Stomach (tissue), 9 donors: ENCODE measurements around the gene ARRDC3. TPM values are rescaled to one million over a fixed set of nuclear protein-coding genes. Genes with fewer than 3 reads are reported as not detected.

Source experiments
- DNase-seq, 2 donors: peaks; one replicate each; pipeline versions ENCODE4 v3.0.0 to v3.0.0-alpha.2; 2013 to 2019
- H3K27ac ChIP-seq, 5 donors: fragments of 200-600 bp in 4 of 5; sonication (generic) in 4 of 5; one replicate each; pipeline ENCODE4 v1.5.1; 2013 to 2019; ENCODE audit warnings: mild to moderate bottlenecking in 1 of 5, moderate library complexity in 1 of 5
- H3K27me3 ChIP-seq, 3 donors: fragments of 200-600 bp; sonication (generic); one replicate each; pipeline ENCODE4 v1.5.1; 2017 to 2019; ENCODE audit warnings: mixed run types in 1 of 3
- H3K36me3 ChIP-seq, 4 donors: fragments of 200-600 bp; sonication (generic); 1 replicate in 3 of 4; 2 replicates in 1 of 4; pipeline ENCODE4 v1.5.1; 2016 to 2019
- H3K4me1 ChIP-seq, 4 donors: fragments of 200-600 bp; sonication (generic); one replicate each; pipeline ENCODE4 v1.5.1; 2016 to 2019
- H3K4me3 ChIP-seq, 4 donors: fragments of 200-600 bp; sonication (generic) in 3 of 4; one replicate each; pipeline ENCODE4 v1.5.1; 2016 to 2019; ENCODE audit warnings: mild to moderate bottlenecking in 1 of 4
- H3K9me3 ChIP-seq, 4 donors: fragments of 200-600 bp; sonication (generic); one replicate each; pipeline ENCODE4 v1.5.1; 2016 to 2019
- EP300 ChIP-seq: sonication (generic); formaldehyde crosslinking; IDR thresholded peaks from one replicate; pipeline ENCODE4 v1.6.1; 2017; ENCODE audit warnings: antibody characterized with exemption
- POLR2A ChIP-seq, 4 donors: fragments of 450-650 bp; IDR thresholded peaks; one replicate each; pipeline ENCODE4 v1.6.1; 2016; ENCODE audit warnings: antibody characterized with exemption in 4 of 4, control low read depth in 2 of 4, mild to moderate bottlenecking in 1 of 4, moderate library complexity in 1 of 4
- POLR2AphosphoS5 ChIP-seq, 3 donors: sonication (generic); formaldehyde crosslinking; IDR thresholded peaks; one replicate each; pipeline ENCODE4 v1.6.1; 2016; ENCODE audit warnings: antibody characterized with exemption in 3 of 3
- WGBS, 5 donors: extraction: QIAGEN DNeasy Blood & Tissue Kit in 3 of 5; methylation state at CpG; one replicate each; pipeline versions ENCODE4 v1.1.5 to v1.1.7; 2013 to 2018; 5-methylcytosine and 5-hydroxymethylcytosine counted together
- intact Hi-C: fragments of 100-400 bp; cut with DNase I; formaldehyde crosslinking; loops from one replicate; pipeline ENCODE4 v1.15.1; 2023; ENCODE audit warnings: low total_unique reads
- polyA plus RNA-seq, 3 donors: library from polyadenylated mRNA; stranded (reverse); fragments of 200-250 nt; gene quantifications; one replicate each; pipeline ENCODE4 v1.2.3, GENCODE V29; 2013
- total RNA-seq, 5 donors: library from RNA; depleted of rRNA; stranded (reverse); fragments of >200 nt; gene quantifications; one replicate each; pipeline versions ENCODE4 v1.1.0 to v1.2.3, GENCODE V29; 2014 to 2016
- TF ChIP-seq, protein P1 (sequence below), 7 experiments: fragments of 450-650 bp in 4 of 7; fragments of 200-600 bp in 3 of 7; sonication (generic) in 3 of 7; IDR thresholded peaks; one replicate each; pipeline ENCODE4 v1.5.1; 2016 to 2019; ENCODE audit warnings: antibody characterized with exemption in 7 of 7, control low read depth in 2 of 7, mild to moderate bottlenecking in 1 of 7
- donor health status: healthy with polysubstance abuse.
- donor health status: Bipolar disorder and iron deficiency.
- donor health status: healthy.

Gene ARRDC3
- total and polyA plus RNA-seq, 8 donors = 8.7 to 188 (median 28.5) TPM

DNA sequence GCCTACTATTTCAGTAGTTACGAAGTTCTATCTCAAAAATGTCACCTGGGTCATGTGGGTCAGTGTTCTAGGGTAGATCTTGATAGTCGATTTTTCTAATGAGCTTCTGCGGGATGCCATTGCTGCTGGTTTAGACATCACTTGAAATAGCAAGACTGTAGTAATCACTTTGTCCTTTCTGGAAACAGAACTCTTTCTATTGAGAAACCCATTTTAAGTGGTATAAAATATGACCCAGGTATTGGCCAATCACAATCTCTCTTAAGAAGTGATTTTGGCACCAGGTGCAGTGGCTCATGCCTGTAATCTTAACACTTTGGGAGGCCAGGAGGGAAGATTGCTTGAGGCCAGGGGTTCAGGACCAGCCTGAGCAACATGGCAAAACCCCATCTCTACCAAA, 17.6 kb downstream of the ARRDC3 start:
- DNase-seq = no peak
- 81 to 90% (median 83%) methylated on average over 3 of the region's 3 CpGs for WGBS, 5 donors

DNA sequence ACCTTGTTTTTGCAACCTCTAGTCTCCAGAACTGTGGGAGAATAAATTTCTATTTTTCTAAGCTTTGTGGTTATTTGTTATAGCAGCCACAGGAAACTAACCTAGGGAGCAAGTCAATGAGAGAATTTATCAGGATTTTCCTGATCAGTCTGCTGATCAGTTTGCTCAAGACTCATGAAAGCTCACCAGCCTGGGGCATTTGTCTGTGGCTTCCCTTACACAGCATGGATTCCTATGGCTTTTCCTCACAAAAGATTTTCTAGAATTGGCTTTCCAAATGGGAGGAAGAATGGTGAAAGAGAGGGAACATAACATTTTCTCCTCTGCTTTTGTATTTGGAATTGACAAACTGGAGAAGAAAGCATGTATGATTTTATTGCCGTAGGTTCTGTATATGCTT, 20.2 kb downstream of the ARRDC3 start:
- TF ChIP-seq EP300 (no peak), POLR2A (IDR thresholded peaks at IDR 0.05) (no peak), POLR2AphosphoS5 (IDR thresholded peaks at IDR 0.05) (no peak)
- TF ChIP-seq, protein P1, sequence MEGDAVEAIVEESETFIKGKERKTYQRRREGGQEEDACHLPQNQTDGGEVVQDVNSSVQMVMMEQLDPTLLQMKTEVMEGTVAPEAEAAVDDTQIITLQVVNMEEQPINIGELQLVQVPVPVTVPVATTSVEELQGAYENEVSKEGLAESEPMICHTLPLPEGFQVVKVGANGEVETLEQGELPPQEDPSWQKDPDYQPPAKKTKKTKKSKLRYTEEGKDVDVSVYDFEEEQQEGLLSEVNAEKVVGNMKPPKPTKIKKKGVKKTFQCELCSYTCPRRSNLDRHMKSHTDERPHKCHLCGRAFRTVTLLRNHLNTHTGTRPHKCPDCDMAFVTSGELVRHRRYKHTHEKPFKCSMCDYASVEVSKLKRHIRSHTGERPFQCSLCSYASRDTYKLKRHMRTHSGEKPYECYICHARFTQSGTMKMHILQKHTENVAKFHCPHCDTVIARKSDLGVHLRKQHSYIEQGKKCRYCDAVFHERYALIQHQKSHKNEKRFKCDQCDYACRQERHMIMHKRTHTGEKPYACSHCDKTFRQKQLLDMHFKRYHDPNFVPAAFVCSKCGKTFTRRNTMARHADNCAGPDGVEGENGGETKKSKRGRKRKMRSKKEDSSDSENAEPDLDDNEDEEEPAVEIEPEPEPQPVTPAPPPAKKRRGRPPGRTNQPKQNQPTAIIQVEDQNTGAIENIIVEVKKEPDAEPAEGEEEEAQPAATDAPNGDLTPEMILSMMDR (IDR thresholded peaks at IDR 0.05) = no peak
- intact Hi-C loops = no loop called here
- H3K9me3 ChIP-seq = no peaks in the 10 kb centered on the region
- H3K27ac ChIP-seq = no peak overlapping the region
- H3K36me3 ChIP-seq = peaks cover 0 to 12% (median 10%) of the 10 kb centered on the region in 4 donors
- WGBS, 5 donors = 83 to 88% (median 86%) methylated on average over 1 of the region's 1 CpG
- no peak for DNase-seq
- H3K27me3 ChIP-seq = no peaks in the 10 kb centered on the region
- H3K4me1 ChIP-seq = peaks cover 0 to 3% (median under 1%) of the 10 kb centered on the region in 4 donors
- no peak overlapping the region for H3K4me3 ChIP-seq

More for the DNA sequence above, 17.6 kb downstream of the ARRDC3 start:
- intact Hi-C loops = no loop called here
- H3K4me1 ChIP-seq = peaks cover 0 to 16% (median 7%) of the 10 kb centered on the region in 4 donors
- H3K27me3 ChIP-seq = no peaks in the 10 kb centered on the region
- H3K9me3 ChIP-seq = no peaks in the 10 kb centered on the region
- TF ChIP-seq EP300 (no peak), POLR2AphosphoS5 (IDR thresholded peaks at IDR 0.05) (no peak), POLR2A (IDR thresholded peaks at IDR 0.05) (no peak)
- TF ChIP-seq, protein P1 (IDR thresholded peaks at IDR 0.05) = no peak
- H3K4me3 ChIP-seq = no peak overlapping the region
- H3K36me3 ChIP-seq = peaks cover 14 to 38% (median 34%) of the 10 kb centered on the region in 4 donors
- no peak overlapping the region for H3K27ac ChIP-seq

DNA sequence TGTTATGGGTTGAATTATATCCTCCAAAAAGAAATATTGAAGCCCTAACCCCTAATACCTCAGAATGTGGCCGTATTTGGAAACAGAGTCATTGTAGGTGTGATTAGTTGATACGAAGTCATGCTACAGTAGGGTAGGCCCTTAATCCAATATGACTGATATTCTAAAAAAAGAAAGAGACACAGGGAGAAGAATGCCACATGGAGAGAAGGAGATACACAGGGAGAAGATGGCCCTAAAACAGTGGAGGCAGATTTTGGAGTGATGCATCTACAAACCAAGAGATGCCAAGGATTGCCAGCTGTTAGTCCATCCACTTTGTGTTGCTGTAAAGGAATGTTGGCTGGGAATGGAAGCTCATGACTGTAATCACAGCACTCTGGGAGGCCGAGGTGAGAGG, 21.3 kb downstream of the ARRDC3 start:
- peaks cover 0 to 1% (median 0%) of the 10 kb centered on the region in 4 donors for H3K36me3 ChIP-seq
- peaks cover 0 to 12% (median 5%) of the 10 kb centered on the region in 4 donors for H3K4me1 ChIP-seq
- WGBS, 5 donors = 81 to 97% (median 92%) methylated on average over 3 of the region's 3 CpGs
- no peak overlapping the region for H3K27ac ChIP-seq
- H3K4me3 ChIP-seq = no peak overlapping the region
- TF ChIP-seq POLR2A (IDR thresholded peaks at IDR 0.05) (no peak), EP300 (no peak), POLR2AphosphoS5 (IDR thresholded peaks at IDR 0.05) (no peak)
- TF ChIP-seq, protein P1 (IDR thresholded peaks at IDR 0.05) = no peak
- H3K27me3 ChIP-seq = no peaks in the 10 kb centered on the region
- intact Hi-C loops = no loop called here
- DNase-seq = no peak
- H3K9me3 ChIP-seq = no peaks in the 10 kb centered on the region

DNA sequence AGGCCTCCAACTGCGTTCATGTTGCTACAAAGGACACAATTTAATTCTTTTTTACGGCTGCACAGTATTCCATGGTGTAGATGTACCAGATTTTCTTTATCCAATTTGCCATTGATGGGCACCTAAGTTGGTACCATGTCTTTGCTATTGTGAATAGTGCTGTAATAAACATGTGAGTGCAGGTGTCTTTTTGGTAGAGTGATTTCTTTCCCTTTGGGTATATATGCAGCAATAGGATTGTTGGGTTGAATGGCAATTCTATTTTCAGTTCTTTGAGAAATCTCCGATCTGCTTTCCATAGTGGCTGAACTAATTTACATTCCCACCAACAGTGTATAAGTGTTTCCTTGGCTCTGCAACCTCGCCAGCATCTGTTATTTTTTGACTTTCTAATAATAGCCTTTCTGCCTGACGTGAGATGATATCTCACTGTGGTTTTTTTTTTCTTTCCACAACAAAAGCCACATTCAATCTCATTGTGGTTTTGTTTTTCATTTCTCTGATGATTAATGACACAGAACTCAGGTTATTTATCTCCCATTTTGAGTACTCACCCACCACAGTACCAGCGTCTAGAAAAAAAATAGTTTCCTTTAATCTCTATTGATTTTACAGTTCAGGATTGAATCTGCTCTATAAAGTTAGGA, 21.9 kb downstream of the ARRDC3 start:
- DNase-seq = no peak
- H3K9me3 ChIP-seq = no peaks in the 10 kb centered on the region
- H3K27ac ChIP-seq = no peak overlapping the region
- intact Hi-C loops = no loop called here
- no peak overlapping the region for H3K4me3 ChIP-seq
- no peaks in the 10 kb centered on the region for H3K27me3 ChIP-seq
- no peaks in the 10 kb centered on the region for H3K36me3 ChIP-seq
- no peak for TF ChIP-seq POLR2A (IDR thresholded peaks at IDR 0.05)
- TF ChIP-seq EP300 = no peak
- TF ChIP-seq, protein P1 (IDR thresholded peaks at IDR 0.05) = no peak
- no peak for TF ChIP-seq POLR2AphosphoS5 (IDR thresholded peaks at IDR 0.05)
- 62 to 71% (median 68%) methylated on average over 6 of the region's 6 CpGs for WGBS, 5 donors
- peaks cover 0 to 12% (median 5%) of the 10 kb centered on the region in 4 donors for H3K4me1 ChIP-seq
